Mucosa of descending colon (tissue), 3 donors: Measurements from ENCODE around the gene ZNF569. TPM values are rescaled to one million over a fixed set of nuclear protein-coding genes. Genes with fewer than 3 reads are reported as not detected.
"Not testable (repeated sequence)": the region's sequence is repeated elsewhere in the genome, so short reads cannot be mapped to it uniquely, and the experiment has no call there.

Experiments
- ATAC-seq: fragments of 200-7000 bp; cut with Tn5 transposase; one replicate; pipeline ENCODE4 v1.9.1; 2020; ENCODE audit warnings: mild to moderate bottlenecking, moderate library complexity
- DNase-seq, 3 donors: peaks; one replicate each; pipeline ENCODE4 v3.0.0-alpha.2; 2020
- H3K36me3 ChIP-seq: fragments of 200-600 bp; one replicate; pipeline ENCODE4 v1.8.0; 2021; ENCODE audit warnings: low read depth, mild to moderate bottlenecking
- H3K4me1 ChIP-seq: fragments of 200-600 bp; one replicate; pipeline ENCODE4 v1.8.0; 2021; ENCODE audit warnings: low read depth, mild to moderate bottlenecking
- H3K4me3 ChIP-seq: fragments of 200-600 bp; one replicate; pipeline ENCODE4 v1.8.0; 2021; ENCODE audit warnings: mild to moderate bottlenecking
- H3K9me3 ChIP-seq: fragments of 200-600 bp; one replicate; pipeline ENCODE4 v1.8.0; 2021; ENCODE audit warnings: mild to moderate bottlenecking
- intact Hi-C, 2 donors: fragments of 100-400 bp; cut with DNase I in 1 of 2; cut with micrococcal nuclease in 1 of 2; formaldehyde crosslinking; loops; one replicate each; pipeline versions ENCODE4 v1.11.0 to v1.11.1; 2022; cut with DNase I, micrococcal nuclease
- total RNA-seq, 3 donors: library from RNA; stranded (reverse); fragmentation: NEBNext Ultra II Directional in 2 of 3; extraction: Animal tissue kit (Norgen Biotek cat#: 25700) in 2 of 3; gene quantifications; one replicate each; pipeline versions ENCODE4 v1.2.1 to v1.2.4, GENCODE V29; 2021 to 2023
- TF ChIP-seq, protein P1 (sequence below): fragments of 200-600 bp; IDR thresholded peaks from one replicate; pipeline ENCODE4 v1.8.0; 2022; ENCODE audit warnings: antibody characterized with exemption, mild to moderate bottlenecking
- donor health status: DM: no; HTN: no; CAD: no; lungs with moderate emphysema.
- donor health status: DM: no; HTN: no; CAD: no.
- donor health status: DM: no; HTN: yes; CAD: no.

Gene ZNF569
- total RNA-seq, 3 donors from 2014 or later, result 1.8 to 6.3 (median 2.1) TPM

DNA sequence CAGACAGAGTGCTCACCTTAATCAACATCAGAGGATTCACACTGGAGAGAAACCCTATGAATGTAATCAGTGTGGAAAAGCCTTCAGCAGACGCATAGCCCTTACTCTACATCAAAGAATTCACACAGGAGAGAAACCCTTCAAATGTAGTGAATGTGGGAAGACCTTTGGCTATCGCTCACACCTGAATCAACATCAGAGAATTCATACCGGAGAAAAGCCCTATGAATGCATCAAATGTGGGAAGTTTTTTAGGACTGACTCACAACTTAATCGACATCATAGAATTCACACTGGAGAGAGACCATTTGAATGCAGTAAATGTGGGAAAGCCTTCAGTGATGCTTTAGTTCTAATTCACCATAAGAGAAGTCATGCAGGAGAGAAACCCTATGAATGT lies 78.0 kb downstream of the ZNF569 start:
- Histone ChIP-seq H3K4me3 (no peak overlapping the region), H3K36me3 (peaks cover 16% of the 10 kb centered on the region), H3K4me1 (no peaks in the 10 kb centered on the region), H3K9me3 (peaks cover 99% of the 10 kb centered on the region)
- no peak for ATAC-seq
- intact Hi-C loops, result no loop called here
- DNase-seq, result no peak
- TF ChIP-seq, protein P1, sequence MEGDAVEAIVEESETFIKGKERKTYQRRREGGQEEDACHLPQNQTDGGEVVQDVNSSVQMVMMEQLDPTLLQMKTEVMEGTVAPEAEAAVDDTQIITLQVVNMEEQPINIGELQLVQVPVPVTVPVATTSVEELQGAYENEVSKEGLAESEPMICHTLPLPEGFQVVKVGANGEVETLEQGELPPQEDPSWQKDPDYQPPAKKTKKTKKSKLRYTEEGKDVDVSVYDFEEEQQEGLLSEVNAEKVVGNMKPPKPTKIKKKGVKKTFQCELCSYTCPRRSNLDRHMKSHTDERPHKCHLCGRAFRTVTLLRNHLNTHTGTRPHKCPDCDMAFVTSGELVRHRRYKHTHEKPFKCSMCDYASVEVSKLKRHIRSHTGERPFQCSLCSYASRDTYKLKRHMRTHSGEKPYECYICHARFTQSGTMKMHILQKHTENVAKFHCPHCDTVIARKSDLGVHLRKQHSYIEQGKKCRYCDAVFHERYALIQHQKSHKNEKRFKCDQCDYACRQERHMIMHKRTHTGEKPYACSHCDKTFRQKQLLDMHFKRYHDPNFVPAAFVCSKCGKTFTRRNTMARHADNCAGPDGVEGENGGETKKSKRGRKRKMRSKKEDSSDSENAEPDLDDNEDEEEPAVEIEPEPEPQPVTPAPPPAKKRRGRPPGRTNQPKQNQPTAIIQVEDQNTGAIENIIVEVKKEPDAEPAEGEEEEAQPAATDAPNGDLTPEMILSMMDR, result no peak

GRCh38 chr19:37370880-37371661 lies 96.2 kb downstream of the ZNF569 start, which contains the start of gene ZNF527:
ZNF527 (plus strand) TSS chr19:37371099; CDS start chr19:37374199, 3,100 bp downstream.
- TF ChIP-seq, protein P1, result peak; percentile 19
- ATAC-seq, result peak; percentile 99
- Histone ChIP-seq H3K4me1 (peaks cover 6% of the 10 kb centered on the region), H3K4me3 (peak within 1 kb of the TSS; percentile 54), H3K9me3 (peaks cover 22% of the 10 kb centered on the region), H3K36me3 (no peaks in the 10 kb centered on the region)
- intact Hi-C loops, result no loop called here
- DNase-seq, result peak; percentile 97 to 99 (median 98)

DNA sequence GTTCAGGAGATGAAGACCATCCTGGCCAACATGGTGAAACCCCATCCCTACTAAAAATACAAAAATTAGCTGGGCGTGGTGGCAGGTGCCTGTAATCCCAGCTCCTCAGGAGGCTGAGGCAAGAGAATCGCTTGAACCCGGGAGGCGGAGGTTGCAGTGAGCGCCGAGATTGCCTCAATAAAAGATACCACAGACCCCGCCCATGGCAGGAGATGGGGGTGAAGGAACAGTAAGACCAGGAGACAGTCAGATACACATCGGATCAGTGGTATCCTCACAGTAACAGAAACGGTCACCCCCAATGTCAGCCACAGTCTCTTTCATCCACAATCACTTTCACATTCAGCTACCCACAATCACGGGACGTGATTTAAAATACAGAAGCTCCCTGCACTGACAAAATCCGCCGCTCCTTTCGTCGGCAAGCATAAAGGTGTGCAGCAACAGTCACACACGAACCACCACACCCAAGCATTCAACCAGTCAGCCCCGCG lies 96.8 kb downstream of the ZNF569 start:
- intact Hi-C loops, ATAC-seq: not testable (repeated sequence)
- peak in 2 of 3 donors; percentile 55 to 58 for DNase-seq

GRCh38 chr19:37362733-37363132 lies 104.5 kb downstream of the ZNF569 start:
- TF ChIP-seq, protein P1, result no peak
- intact Hi-C loops, result no loop called here
- peaks cover 6% of the 10 kb centered on the region for H3K36me3 ChIP-seq
- no peaks in the 10 kb centered on the region for H3K4me1 ChIP-seq
- no peak overlapping the region for H3K4me3 ChIP-seq
- DNase-seq (peak in 1 of 3 donors; percentile 7), ATAC-seq (peak; percentile 19)
- peaks cover 77% of the 10 kb centered on the region for H3K9me3 ChIP-seq

More for the DNA sequence above, 96.8 kb downstream of the ZNF569 start:
- peaks cover 22% of the 10 kb centered on the region for H3K9me3 ChIP-seq
- peak overlapping the region; percentile 54 for H3K4me3 ChIP-seq
- H3K36me3 ChIP-seq, H3K4me1 ChIP-seq: not testable (repeated sequence)

GRCh38 chr19:37361994-37362393 lies 105.2 kb downstream of the ZNF569 start:
- peaks cover 6% of the 10 kb centered on the region for H3K36me3 ChIP-seq
- TF ChIP-seq, protein P1, result no peak

More at GRCh38 chr19:37361994-37362393, 105.2 kb downstream of the ZNF569 start:
- H3K4me1 ChIP-seq, result no peaks in the 10 kb centered on the region
- DNase-seq (no peak), ATAC-seq (no peak)
- intact Hi-C loops, result no loop called here
- no peak overlapping the region for H3K4me3 ChIP-seq
- peaks cover 84% of the 10 kb centered on the region for H3K9me3 ChIP-seq

Other genes with a start within 250 kb of the ZNF569 start
- 10 to 100 TPM in 1 of 3 donors, 1 to 10 TPM in 2; 4.9 to 16.0 (median 9.5) TPM for gene ZNF383, start 249.2 kb downstream of the ZNF569 start, total RNA-seq
- gene ZNF527, start 96.3 kb downstream of the ZNF569 start, total RNA-seq, result 1 to 10 TPM; 3.6 to 8.5 (median 4.9) TPM
- 1 to 10 TPM; 2.9 to 7.8 (median 3.7) TPM for gene ZNF570, start 1.9 kb upstream of the ZNF569 start, total RNA-seq
- gene ZNF793, start 39.5 kb upstream of the ZNF569 start, total RNA-seq, result 1 to 10 TPM; 3.8 to 6.6 (median 6.0) TPM
- gene ZNF571, start 127.3 kb upstream of the ZNF569 start, total RNA-seq, result 1 to 10 TPM; 1.5 to 6.0 (median 1.7) TPM
- 1 to 10 TPM; 1.3 to 8.4 (median 1.5) TPM for gene ZNF540, start 127.4 kb upstream of the ZNF569 start, total RNA-seq
- 10 to 100 TPM in 2 of 3 donors, 1 to 10 TPM in 1; 8.2 to 14.7 (median 11.0) TPM for gene ZFP30, start 188.0 kb upstream of the ZNF569 start, total RNA-seq